Tibial nerve (tissue), 4 donors: ENCODE data around the gene BICRA. TPM values are rescaled to one million over a fixed set of nuclear protein-coding genes. Genes with fewer than 3 reads are reported as not detected.

ENCODE experiments used
- DNase-seq, 2 donors: peaks; one replicate each; pipeline ENCODE4 v3.0.0-alpha.2; 2019; ENCODE audit warnings: low spot score in 2 of 2
- H3K27ac ChIP-seq, 4 donors: fragments of 200-600 bp; sonication (generic) in 3 of 4; one replicate each; pipeline ENCODE4 v1.5.1; 2017 to 2019; ENCODE audit warnings: mild to moderate bottlenecking in 1 of 4
- H3K27me3 ChIP-seq, 2 donors: fragments of 200-600 bp; sonication (generic) in 1 of 2; one replicate each; pipeline versions ENCODE4 v1.5.1 to v1.6.0; 2017 to 2019
- H3K36me3 ChIP-seq, 3 donors: fragments of 200-600 bp; sonication (generic); one replicate each; pipeline ENCODE4 v1.5.1; 2018 to 2019
- H3K4me1 ChIP-seq, 4 donors: fragments of 200-600 bp; sonication (generic) in 3 of 4; one replicate each; pipeline ENCODE4 v1.5.1; 2017 to 2019
- H3K4me3 ChIP-seq, 4 donors: fragments of 200-600 bp; sonication (generic) in 3 of 4; one replicate each; pipeline ENCODE4 v1.5.1; 2017 to 2019; ENCODE audit warnings: mild to moderate bottlenecking in 1 of 4, moderate library complexity in 1 of 4
- H3K9me3 ChIP-seq, 4 donors: fragments of 200-600 bp; sonication (generic) in 3 of 4; one replicate each; pipeline ENCODE4 v1.5.1; 2017 to 2019
- CTCF ChIP-seq, 5 experiments: fragments of 200-600 bp in 3 of 5; fragments of 450-650 bp in 2 of 5; sonication (generic) in 3 of 5; IDR thresholded peaks; one replicate each; pipeline ENCODE4 v1.5.1; 2016 to 2019; ENCODE audit warnings: antibody characterized with exemption in 5 of 5, mild to moderate bottlenecking in 3 of 5, moderate library complexity in 2 of 5
- EP300 ChIP-seq, 2 donors: sonication (generic); formaldehyde crosslinking; IDR thresholded peaks; one replicate each; pipeline ENCODE4 v1.6.1; 2017; ENCODE audit warnings: antibody characterized with exemption in 2 of 2, mild to moderate bottlenecking in 1 of 2
- POLR2A ChIP-seq, 2 donors: fragments of 450-650 bp; IDR thresholded peaks; one replicate each; pipeline ENCODE4 v1.6.1; 2017; ENCODE audit warnings: antibody characterized with exemption in 2 of 2, mild to moderate bottlenecking in 2 of 2, moderate library complexity in 2 of 2
- WGBS, 2 donors: methylation state at CpG; one replicate each; pipeline ENCODE4 v1.1.5; 2018; 5-methylcytosine and 5-hydroxymethylcytosine counted together
- total RNA-seq, 4 donors: library from RNA; depleted of rRNA; stranded (reverse); fragments of >200 nt; gene quantifications; one replicate each; pipeline ENCODE4 v1.1.0, GENCODE V29; 2016

Gene BICRA
- total RNA-seq, result 10 to 100 TPM in 2 of 4 donors, 1 to 10 TPM in 2; 6.1 to 23.1 (median 9.8) TPM

- Histone ChIP-seq H3K36me3 (no peaks in the 10 kb centered on the region), H3K4me3 (peak within 1 kb of the TSS; percentile 88 to 98 (median 96)), H3K27me3 (no peaks in the 10 kb centered on the region), H3K9me3 (no peaks in the 10 kb centered on the region), H3K4me1 (peaks cover 0 to 54% (median 34%) of the 10 kb centered on the region in 4 donors), H3K27ac (peak within 1 kb of the TSS; percentile 94 to 99 (median 97))
- 0 to 1% methylated on average over 66 to 71 of the region's 94 CpGs for WGBS, 2 donors
- peak; percentile 57 to 66 for DNase-seq
- peak in 1 of 2 donors; percentile 2 for TF ChIP-seq EP300 (IDR thresholded peaks at IDR 0.05)
- TF ChIP-seq POLR2A (IDR thresholded peaks at IDR 0.05), result peak in 1 of 2 donors; percentile 21
- no peak for TF ChIP-seq CTCF (IDR thresholded peaks at IDR 0.05)
Observed at GRCh38 chr19:47608969-47609905, at the start of gene BICRA. TSS of gene BICRA (plus strand) at chr19:47609134. CDS start at chr19:47673575, 64,441 bp downstream.

- no peak overlapping the region for H3K27ac ChIP-seq
- no peaks in the 10 kb centered on the region for H3K4me1 ChIP-seq
- H3K27me3 ChIP-seq, result no peaks in the 10 kb centered on the region
- no peak for TF ChIP-seq POLR2A (IDR thresholded peaks at IDR 0.05)
- TF ChIP-seq EP300 (IDR thresholded peaks at IDR 0.05), result no peak
- TF ChIP-seq CTCF (IDR thresholded peaks at IDR 0.05), result no peak
- no peaks in the 10 kb centered on the region for H3K36me3 ChIP-seq
- no peak overlapping the region for H3K4me3 ChIP-seq
- 88 to 89% methylated on average over 2 of the region's 2 CpGs for WGBS, 2 donors
- DNase-seq, result no peak
- H3K9me3 ChIP-seq, result no peaks in the 10 kb centered on the region
Observed at GRCh38 chr19:47560999-47561398, 47.9 kb upstream of the BICRA start.

- Histone ChIP-seq H3K36me3 (no peaks in the 10 kb centered on the region), H3K27ac (no peak overlapping the region), H3K4me3 (no peak overlapping the region), H3K9me3 (no peaks in the 10 kb centered on the region), H3K27me3 (no peaks in the 10 kb centered on the region), H3K4me1 (no peaks in the 10 kb centered on the region)
- no peak for DNase-seq
- 80 to 82% methylated on average over 7 of the region's 7 CpGs for WGBS, 2 donors
- TF ChIP-seq EP300 (IDR thresholded peaks at IDR 0.05) (no peak), POLR2A (IDR thresholded peaks at IDR 0.05) (no peak), CTCF (IDR thresholded peaks at IDR 0.05) (no peak)
Observed at GRCh38 chr19:47561440-47562057, 47.4 kb upstream of the BICRA start.

GRCh38 chr19:47564081-47564480 is 44.9 kb upstream of the BICRA start:
- Histone ChIP-seq H3K4me3 (no peak overlapping the region), H3K27me3 (no peaks in the 10 kb centered on the region), H3K4me1 (no peaks in the 10 kb centered on the region), H3K27ac (no peak overlapping the region), H3K9me3 (no peaks in the 10 kb centered on the region), H3K36me3 (no peaks in the 10 kb centered on the region)
- no peak for DNase-seq
- TF ChIP-seq EP300 (IDR thresholded peaks at IDR 0.05) (no peak), POLR2A (IDR thresholded peaks at IDR 0.05) (no peak), CTCF (IDR thresholded peaks at IDR 0.05) (no peak)
- WGBS, 2 donors, result 84 to 87% methylated on average over 3 of the region's 3 CpGs

GRCh38 chr19:47569331-47569730 is 39.6 kb upstream of the BICRA start:
- TF ChIP-seq CTCF (IDR thresholded peaks at IDR 0.05) (no peak), EP300 (IDR thresholded peaks at IDR 0.05) (no peak), POLR2A (IDR thresholded peaks at IDR 0.05) (no peak)
- no peaks in the 10 kb centered on the region for H3K36me3 ChIP-seq
- H3K27me3 ChIP-seq, result no peaks in the 10 kb centered on the region
- no peak overlapping the region for H3K4me3 ChIP-seq
- H3K4me1 ChIP-seq, result peaks cover 0 to 6% (median 0%) of the 10 kb centered on the region in 4 donors
- DNase-seq, result no peak
- no peak overlapping the region for H3K27ac ChIP-seq
- no peaks in the 10 kb centered on the region for H3K9me3 ChIP-seq
- 81 to 83% methylated on average over 9 of the region's 9 CpGs for WGBS, 2 donors
